ENCODE data around the gene BCAS4. TPM values are rescaled to one million over a fixed set of nuclear protein-coding genes. Genes with fewer than 3 reads are reported as not detected.
"Not testable (repeated sequence)": the region's sequence is repeated elsewhere in the genome, so short reads cannot be mapped to it uniquely, and the experiment has no call there.

The BCAS4 gene
- total and polyA plus RNA-seq, 8 donors: 2.9 to 8.2 (median 6.8) TPM

DNA sequence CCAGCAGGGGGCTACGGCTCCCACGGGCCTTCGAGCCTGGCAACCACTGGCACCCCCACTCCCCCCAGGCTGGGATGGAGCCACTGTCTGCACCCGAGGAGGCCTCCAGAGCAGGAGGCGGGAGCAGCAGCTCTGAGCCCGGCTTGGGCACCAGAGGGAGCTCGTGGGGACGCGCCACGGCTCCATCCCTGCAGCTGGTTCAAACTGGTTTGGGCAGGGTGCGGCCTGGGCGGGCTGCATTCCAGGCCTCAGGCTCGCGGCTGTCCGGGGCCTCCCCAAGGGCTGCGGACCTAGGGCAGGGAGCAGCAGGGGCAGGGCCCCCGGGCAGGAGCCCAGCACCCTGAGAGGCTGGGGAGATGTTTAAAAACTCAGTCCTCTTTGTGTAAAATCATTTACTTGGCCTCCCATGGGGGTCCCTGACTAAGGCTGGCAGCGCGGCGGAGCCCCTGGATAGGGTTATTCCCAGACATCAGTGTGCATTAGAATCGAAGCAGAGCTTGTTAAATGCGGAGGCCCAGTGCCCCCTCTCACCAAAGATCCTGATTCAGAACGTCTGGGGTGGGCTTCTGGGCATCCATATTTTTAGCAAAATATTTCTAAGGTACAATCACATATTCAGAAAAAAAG, 4.1 kb upstream of the BCAS4 start:
- H3K9me3 ChIP-seq: no peaks in the 10 kb centered on the region
- H3K27me3 ChIP-seq: peaks cover 0 to 27% of the 10 kb centered on the region in 2 donors
- ATAC-seq (peak; percentile 87), DNase-seq (peak; percentile 88 to 95 (median 93))
- H3K27ac ChIP-seq: peak overlapping the region; percentile 74 to 75
- H3K4me3 ChIP-seq: no peak overlapping the region
- intact Hi-C loops (cut with DNase I): loop anchor here in 1 of 2 donors (10.0 kb wide), 1 partner anchor 134 kb away; no protein-coding TSS in a partner anchor
- TF ChIP-seq CTCF (IDR thresholded peaks at IDR 0.05): peak; percentile 56 to 61
- H3K4me1 ChIP-seq: peaks cover 18 to 33% of the 10 kb centered on the region in 2 donors
- no peaks in the 10 kb centered on the region for H3K36me3 ChIP-seq

GRCh38 chr20:50792708-50793574, 1.9 kb upstream of the BCAS4 start:
- Histone ChIP-seq H3K27ac (no peak overlapping the region), H3K4me1 (peaks cover 18 to 33% of the 10 kb centered on the region in 2 donors), H3K9me3 (no peaks in the 10 kb centered on the region), H3K27me3 (peaks cover 0 to 30% of the 10 kb centered on the region in 2 donors), H3K4me3 (no peak overlapping the region), H3K36me3 (no peaks in the 10 kb centered on the region)
- DNase-seq (no peak), ATAC-seq (no peak)
- TF ChIP-seq CTCF (IDR thresholded peaks at IDR 0.05): no peak
- intact Hi-C loops (cut with DNase I): loop anchor here in 1 of 2 donors (10.0 kb wide), 1 partner anchor 132 kb away; no protein-coding TSS in a partner anchor

DNA sequence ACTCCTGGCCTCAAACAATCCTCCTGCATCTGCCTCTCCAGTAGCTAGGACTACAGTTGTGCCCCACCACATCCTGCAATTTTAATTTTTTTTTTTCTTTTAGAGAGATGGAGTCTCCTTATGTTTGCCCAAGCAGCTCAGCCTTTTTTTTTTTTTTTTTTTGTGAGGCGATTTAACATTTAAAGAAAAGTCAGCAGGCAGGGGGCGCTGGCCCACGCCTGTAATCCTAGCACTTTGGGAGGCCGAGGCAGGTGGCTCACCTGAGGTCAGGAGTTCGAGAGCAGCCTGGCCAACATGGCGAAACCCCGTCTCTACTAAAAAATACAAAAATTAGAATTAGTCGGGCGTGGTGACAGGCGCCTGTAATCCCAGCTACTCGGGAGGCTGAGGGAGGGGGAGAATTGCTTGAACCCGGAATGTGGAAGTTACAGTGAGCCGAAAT, 1.3 kb upstream of the BCAS4 start:
- not testable (repeated sequence) for H3K9me3 ChIP-seq, DNase-seq, H3K4me3 ChIP-seq, H3K36me3 ChIP-seq, ATAC-seq, H3K27ac ChIP-seq
- intact Hi-C loops (cut with DNase I): loop anchor here in 1 of 2 donors (10.0 kb wide), 1 partner anchor 131 kb away; no protein-coding TSS in a partner anchor
- Histone ChIP-seq H3K27me3 (peaks cover 0 to 30% of the 10 kb centered on the region in 2 donors), H3K4me1 (peaks cover 18 to 33% of the 10 kb centered on the region in 2 donors)

DNA sequence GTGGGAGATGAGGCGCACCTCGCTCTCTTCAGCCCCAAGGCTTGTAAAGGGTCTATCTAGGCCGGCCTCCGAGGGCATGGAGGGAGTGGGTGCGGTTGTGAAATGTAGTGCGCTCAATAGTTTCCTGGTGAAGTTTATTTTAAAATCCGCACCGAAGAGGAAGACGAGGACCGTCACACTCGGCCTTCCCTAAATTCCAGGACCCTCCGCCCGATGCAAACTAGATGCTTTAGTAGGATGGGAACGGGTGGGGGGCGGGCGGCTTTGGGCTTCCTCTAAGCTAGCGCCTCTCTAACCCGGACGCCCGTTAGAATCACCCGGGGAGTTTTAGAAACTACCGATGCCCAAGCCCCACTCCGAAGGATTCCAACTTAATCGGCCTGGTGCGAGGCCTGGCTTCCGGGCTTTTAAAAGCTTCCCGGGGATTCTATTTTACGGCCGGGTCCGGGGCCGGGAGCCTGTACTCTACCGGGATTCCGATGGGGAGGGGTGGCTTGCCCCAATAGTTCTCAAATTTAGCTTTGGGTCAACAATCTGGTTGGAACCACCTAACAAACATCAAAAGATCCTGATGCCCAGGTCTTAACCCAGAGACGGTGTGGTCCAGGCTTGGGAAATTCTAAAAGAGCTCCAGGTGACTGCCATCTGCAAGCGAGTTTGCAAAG, 548 bp upstream of the BCAS4 start:
- Histone ChIP-seq H3K27me3 (peaks cover 0 to 30% of the 10 kb centered on the region in 2 donors), H3K9me3 (no peaks in the 10 kb centered on the region), H3K36me3 (no peaks in the 10 kb centered on the region), H3K27ac (no peak overlapping the region), H3K4me1 (peaks cover 18 to 29% of the 10 kb centered on the region in 2 donors), H3K4me3 (peak overlapping the region; percentile 15 to 66)
- intact Hi-C loops (cut with DNase I): loop anchor here in 1 of 2 donors (10.0 kb wide), 1 partner anchor 130 kb away; no protein-coding TSS in a partner anchor
- ATAC-seq (no peak), DNase-seq (no peak)
- TF ChIP-seq CTCF (IDR thresholded peaks at IDR 0.05): no peak

DNA sequence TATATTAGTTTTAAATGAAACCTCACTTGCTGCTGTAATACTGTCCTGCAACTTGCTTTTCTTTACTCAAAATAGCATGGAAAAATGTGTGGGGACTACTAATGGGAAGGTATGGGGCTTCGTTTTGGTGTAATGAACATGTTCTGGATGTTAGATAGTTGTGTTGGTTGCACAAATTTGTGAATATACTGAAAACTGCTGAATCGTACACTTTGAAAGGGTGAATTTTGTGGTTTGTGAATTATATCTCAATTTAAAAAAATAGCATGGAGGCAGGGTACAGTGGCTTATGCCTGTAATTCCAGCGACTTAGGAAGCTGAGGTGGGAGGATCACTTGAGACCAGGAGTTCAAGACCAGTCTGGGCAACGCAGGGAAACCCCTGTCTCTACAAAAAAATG, 2.3 kb downstream of the BCAS4 start:
- DNase-seq (no peak), ATAC-seq (no peak)
- H3K36me3 ChIP-seq: no peaks in the 10 kb centered on the region
- peaks cover 0 to 30% of the 10 kb centered on the region in 2 donors for H3K27me3 ChIP-seq
- no peak overlapping the region for H3K27ac ChIP-seq
- TF ChIP-seq CTCF (IDR thresholded peaks at IDR 0.05): no peak
- intact Hi-C loops (cut with DNase I): loop anchor here in 1 of 2 donors (10.0 kb wide), 1 partner anchor 128 kb away; no protein-coding TSS in a partner anchor
- H3K4me3 ChIP-seq: no peak overlapping the region
- H3K4me1 ChIP-seq: peaks cover 8 to 15% of the 10 kb centered on the region in 2 donors
- no peaks in the 10 kb centered on the region for H3K9me3 ChIP-seq
